IPS DF 6.9 (cell line): ENCODE results near the gene AGPAT4.

Experiments used
- DNase-seq: peaks from one replicate; pipeline ENCODE4 v3.0.0-alpha.2; 2013; ENCODE audit warnings: low read depth, low spot score
- H3K27ac ChIP-seq: one replicate; pipeline ENCODE4 v1.5.1; 2013; ENCODE audit warnings: low read length, control low read depth
- H3K27me3 ChIP-seq: 2 replicates; pipeline ENCODE4 v1.6.1; 2013; ENCODE audit warnings: mild to moderate bottlenecking, low read length; ENCODE audit not compliant: control insufficient read depth, insufficient read depth
- H3K36me3 ChIP-seq: 2 replicates; pipeline ENCODE4 v1.6.1; 2013; ENCODE audit warnings: low read length; ENCODE audit not compliant: control insufficient read depth, insufficient read depth
- H3K4me1 ChIP-seq: 2 replicates; pipeline ENCODE4 v1.6.1; 2013; ENCODE audit warnings: low read length; ENCODE audit not compliant: control insufficient read depth, insufficient read depth
- H3K4me3 ChIP-seq: 2 replicates; pipeline ENCODE4 v1.5.1; 2013; ENCODE audit warnings: mild to moderate bottlenecking, low read length
- H3K9me3 ChIP-seq: 2 replicates; pipeline ENCODE4 v1.6.1; 2013; ENCODE audit warnings: low read length, inconsistent platforms; ENCODE audit not compliant: control insufficient read depth, insufficient read depth
- WGBS: extraction: QIAGEN DNeasy Blood & Tissue Kit; methylation state at CpG from one replicate; pipeline ENCODE4 v1.1.7; 2013; ENCODE audit warnings: mixed read lengths, missing lambda C conversion rate; ENCODE audit not compliant: insufficient read length, insufficient coverage; 5-methylcytosine and 5-hydroxymethylcytosine counted together

Gene AGPAT4

GRCh38 chr6:161153725-161154124, 120.1 kb downstream of the AGPAT4 start:
- peaks cover 4% of the 10 kb centered on the region for H3K36me3 ChIP-seq
- H3K4me1 ChIP-seq = no peaks in the 10 kb centered on the region
- no peak overlapping the region for H3K4me3 ChIP-seq
- H3K9me3 ChIP-seq = no peaks in the 10 kb centered on the region
- no peak overlapping the region for H3K27ac ChIP-seq
- no peak for DNase-seq
- H3K27me3 ChIP-seq = no peaks in the 10 kb centered on the region
- WGBS = no CpG with 5 or more reads among the region's 10 CpGs

GRCh38 chr6:161152907-161153662, 120.8 kb downstream of the AGPAT4 start:
- no CpG with 5 or more reads among the region's 18 CpGs for WGBS
- H3K4me1 ChIP-seq = no peaks in the 10 kb centered on the region
- no peak overlapping the region for H3K4me3 ChIP-seq
- H3K9me3 ChIP-seq = no peaks in the 10 kb centered on the region
- DNase-seq = no peak
- no peaks in the 10 kb centered on the region for H3K27me3 ChIP-seq
- H3K27ac ChIP-seq = no peak overlapping the region
- peaks cover 4% of the 10 kb centered on the region for H3K36me3 ChIP-seq

GRCh38 chr6:161152527-161152862, 121.4 kb downstream of the AGPAT4 start:
- H3K4me3 ChIP-seq = no peak overlapping the region
- no CpG with 5 or more reads among the region's 9 CpGs for WGBS
- no peak for DNase-seq
- H3K36me3 ChIP-seq = peaks cover 4% of the 10 kb centered on the region
- no peaks in the 10 kb centered on the region for H3K27me3 ChIP-seq
- no peaks in the 10 kb centered on the region for H3K9me3 ChIP-seq
- no peak overlapping the region for H3K27ac ChIP-seq
- H3K4me1 ChIP-seq = no peaks in the 10 kb centered on the region

- Histone ChIP-seq H3K36me3 (peaks cover 4% of the 10 kb centered on the region), H3K27me3 (no peaks in the 10 kb centered on the region), H3K9me3 (no peaks in the 10 kb centered on the region), H3K27ac (no peak overlapping the region), H3K4me1 (no peaks in the 10 kb centered on the region), H3K4me3 (no peak overlapping the region)
- no CpG with 5 or more reads among the region's 19 CpGs for WGBS
- DNase-seq = no peak
Observed at GRCh38 chr6:161151660-161152526, 122.0 kb downstream of the AGPAT4 start.

- Histone ChIP-seq H3K36me3 (peaks cover 4% of the 10 kb centered on the region), H3K4me1 (no peaks in the 10 kb centered on the region), H3K27me3 (no peaks in the 10 kb centered on the region), H3K9me3 (no peaks in the 10 kb centered on the region), H3K4me3 (no peak overlapping the region), H3K27ac (no peak overlapping the region)
- WGBS = no CpG with 5 or more reads among the region's 18 CpGs
- no peak for DNase-seq
Observed at GRCh38 chr6:161151059-161151645, 122.7 kb downstream of the AGPAT4 start.

GRCh38 chr6:161150566-161150965, 123.3 kb downstream of the AGPAT4 start:
- no peaks in the 10 kb centered on the region for H3K9me3 ChIP-seq
- no peak overlapping the region for H3K4me3 ChIP-seq
- no CpG with 5 or more reads among the region's 8 CpGs for WGBS
- DNase-seq = no peak
- H3K36me3 ChIP-seq = peaks cover 4% of the 10 kb centered on the region
- H3K4me1 ChIP-seq = no peaks in the 10 kb centered on the region
- no peak overlapping the region for H3K27ac ChIP-seq
- H3K27me3 ChIP-seq = no peaks in the 10 kb centered on the region

- no CpG with 5 or more reads among the region's 5 CpGs for WGBS
- no peak for DNase-seq
- Histone ChIP-seq H3K27ac (no peak overlapping the region), H3K4me1 (no peaks in the 10 kb centered on the region), H3K9me3 (no peaks in the 10 kb centered on the region), H3K36me3 (peaks cover 4% of the 10 kb centered on the region), H3K4me3 (no peak overlapping the region), H3K27me3 (no peaks in the 10 kb centered on the region)
Observed at GRCh38 chr6:161150136-161150535, 123.7 kb downstream of the AGPAT4 start.

GRCh38 chr6:161143663-161144430, 130.0 kb downstream of the AGPAT4 start:
- Histone ChIP-seq H3K4me1 (no peaks in the 10 kb centered on the region), H3K27ac (no peak overlapping the region), H3K4me3 (no peak overlapping the region), H3K9me3 (no peaks in the 10 kb centered on the region), H3K27me3 (no peaks in the 10 kb centered on the region), H3K36me3 (peaks cover 5% of the 10 kb centered on the region)
- DNase-seq = no peak
- no CpG with 5 or more reads among the region's 11 CpGs for WGBS

GRCh38 chr6:161142957-161143296, 130.9 kb downstream of the AGPAT4 start:
- WGBS = no CpG with 5 or more reads among the region's 5 CpGs
- no peak for DNase-seq
- Histone ChIP-seq H3K9me3 (no peaks in the 10 kb centered on the region), H3K36me3 (peaks cover 5% of the 10 kb centered on the region), H3K4me1 (no peaks in the 10 kb centered on the region), H3K4me3 (no peak overlapping the region), H3K27ac (no peak overlapping the region), H3K27me3 (no peaks in the 10 kb centered on the region)

GRCh38 chr6:161141173-161141572, 132.7 kb downstream of the AGPAT4 start:
- Histone ChIP-seq H3K36me3 (peaks cover 5% of the 10 kb centered on the region; the same call in 1 of the 2 replicates), H3K4me3 (no peak overlapping the region), H3K27ac (no peak overlapping the region), H3K9me3 (no peaks in the 10 kb centered on the region), H3K4me1 (no peaks in the 10 kb centered on the region), H3K27me3 (no peaks in the 10 kb centered on the region)
- no CpG with 5 or more reads among the region's 11 CpGs for WGBS
- no peak for DNase-seq
